GM04503 (cell line): ENCODE measurements around the gene AJAP1.
"Not testable (repeated sequence)": the region's sequence is repeated elsewhere in the genome, so short reads cannot be mapped to it uniquely, and the experiment has no call there.

Experiments
- DNase-seq: peaks from one replicate; pipeline ENCODE4 v3.0.0-alpha.2; 2012; ENCODE audit warnings: low read depth

The AJAP1 gene, protein sequence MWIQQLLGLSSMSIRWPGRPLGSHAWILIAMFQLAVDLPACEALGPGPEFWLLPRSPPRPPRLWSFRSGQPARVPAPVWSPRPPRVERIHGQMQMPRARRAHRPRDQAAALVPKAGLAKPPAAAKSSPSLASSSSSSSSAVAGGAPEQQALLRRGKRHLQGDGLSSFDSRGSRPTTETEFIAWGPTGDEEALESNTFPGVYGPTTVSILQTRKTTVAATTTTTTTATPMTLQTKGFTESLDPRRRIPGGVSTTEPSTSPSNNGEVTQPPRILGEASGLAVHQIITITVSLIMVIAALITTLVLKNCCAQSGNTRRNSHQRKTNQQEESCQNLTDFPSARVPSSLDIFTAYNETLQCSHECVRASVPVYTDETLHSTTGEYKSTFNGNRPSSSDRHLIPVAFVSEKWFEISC

DNA sequence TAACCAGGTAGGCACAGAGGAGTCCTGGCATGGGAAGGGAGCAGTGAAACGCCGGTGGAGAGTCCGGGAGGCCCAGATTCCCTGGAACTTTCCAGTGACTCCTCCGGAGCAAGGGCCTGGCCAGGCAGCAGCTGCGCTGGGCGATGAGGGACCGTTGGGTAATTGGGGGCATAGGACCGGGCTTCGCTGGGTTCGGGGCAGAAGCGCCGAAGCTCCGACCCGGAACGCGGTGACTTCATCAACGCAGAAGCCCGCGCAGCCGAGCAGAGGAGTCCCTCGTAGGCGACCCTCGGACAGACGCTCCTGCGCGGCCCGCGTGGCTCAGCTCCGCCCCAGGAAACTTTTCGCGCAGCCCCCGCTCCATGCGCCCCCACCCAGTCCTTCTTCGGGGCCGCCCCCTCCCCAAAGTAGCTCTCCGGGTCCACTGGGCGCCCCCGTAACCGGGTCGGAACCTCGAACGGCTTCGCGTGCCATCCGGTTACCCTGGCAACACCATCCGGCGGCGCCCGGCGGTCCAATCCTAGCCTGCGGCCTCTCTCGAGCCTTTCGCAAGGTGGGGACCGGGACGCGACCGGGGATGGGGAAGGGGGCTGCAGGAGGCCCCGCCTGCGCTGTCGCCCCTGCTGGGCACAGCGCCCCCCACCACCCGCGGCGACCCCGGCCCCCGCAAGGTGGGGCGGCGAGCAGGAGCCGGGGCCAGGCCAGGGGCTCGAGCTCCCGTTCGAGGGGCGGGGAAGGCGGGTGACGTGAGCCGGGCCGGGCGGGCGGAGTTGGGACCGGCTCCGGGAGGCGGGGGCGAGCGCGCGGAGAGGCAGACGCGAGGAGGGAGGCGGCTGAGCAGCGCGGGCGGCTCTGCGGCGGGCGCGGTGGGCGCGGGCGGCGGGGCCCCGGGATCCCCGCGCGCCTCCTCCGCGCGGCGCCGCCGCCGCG lies at the start of gene AJAP1:
Gene AJAP1 (plus strand): TSS at position 814 of the 930 bp plus-strand sequence. CDS start 817 bp downstream, outside the sequence.
- DNase-seq = no peak

GRCh38 chr1:4605158-4605557 lies 49.3 kb upstream of the AJAP1 start:
- DNase-seq = no peak

GRCh38 chr1:4611563-4612341 lies 42.7 kb upstream of the AJAP1 start:
- DNase-seq = no peak

GRCh38 chr1:4612991-4613390 lies 41.4 kb upstream of the AJAP1 start:
- no peak for DNase-seq

DNA sequence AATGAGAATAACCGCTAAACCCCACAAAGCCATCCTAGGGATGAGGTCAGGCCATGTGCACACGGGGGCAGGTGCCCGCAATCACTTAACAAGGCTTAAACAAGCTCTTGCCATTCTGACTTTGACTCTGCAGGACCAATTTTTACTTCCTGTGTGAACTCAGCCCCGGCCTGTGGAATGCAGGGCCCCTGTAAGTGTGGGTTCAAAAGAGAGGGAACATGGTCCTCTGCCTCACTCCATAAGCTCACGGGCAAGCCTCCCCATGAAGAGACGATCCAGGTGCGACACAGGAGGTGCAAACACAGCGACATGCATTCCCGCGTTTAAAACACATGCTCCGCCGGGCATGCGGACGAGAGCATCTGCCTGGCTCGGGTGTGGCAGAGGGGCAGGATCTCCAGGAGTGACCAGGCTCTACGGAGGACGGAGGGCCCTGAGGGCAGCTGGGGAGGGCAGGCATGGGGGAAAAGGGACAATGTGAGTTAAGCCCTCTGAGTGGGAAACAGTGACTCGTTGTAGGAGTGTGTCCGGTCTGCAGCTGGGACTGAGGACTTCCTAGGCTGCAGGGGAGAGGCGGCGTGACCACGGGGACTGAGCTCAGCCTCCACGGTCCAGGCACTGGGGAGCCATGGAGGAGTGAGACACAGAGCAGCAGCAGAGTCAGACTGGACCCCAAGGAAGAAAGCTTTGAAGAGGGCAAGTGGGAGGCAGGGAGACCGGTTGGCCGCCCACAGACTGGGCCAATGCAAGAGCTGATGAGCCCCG lies 40.6 kb upstream of the AJAP1 start:
- DNase-seq = no peak

DNA sequence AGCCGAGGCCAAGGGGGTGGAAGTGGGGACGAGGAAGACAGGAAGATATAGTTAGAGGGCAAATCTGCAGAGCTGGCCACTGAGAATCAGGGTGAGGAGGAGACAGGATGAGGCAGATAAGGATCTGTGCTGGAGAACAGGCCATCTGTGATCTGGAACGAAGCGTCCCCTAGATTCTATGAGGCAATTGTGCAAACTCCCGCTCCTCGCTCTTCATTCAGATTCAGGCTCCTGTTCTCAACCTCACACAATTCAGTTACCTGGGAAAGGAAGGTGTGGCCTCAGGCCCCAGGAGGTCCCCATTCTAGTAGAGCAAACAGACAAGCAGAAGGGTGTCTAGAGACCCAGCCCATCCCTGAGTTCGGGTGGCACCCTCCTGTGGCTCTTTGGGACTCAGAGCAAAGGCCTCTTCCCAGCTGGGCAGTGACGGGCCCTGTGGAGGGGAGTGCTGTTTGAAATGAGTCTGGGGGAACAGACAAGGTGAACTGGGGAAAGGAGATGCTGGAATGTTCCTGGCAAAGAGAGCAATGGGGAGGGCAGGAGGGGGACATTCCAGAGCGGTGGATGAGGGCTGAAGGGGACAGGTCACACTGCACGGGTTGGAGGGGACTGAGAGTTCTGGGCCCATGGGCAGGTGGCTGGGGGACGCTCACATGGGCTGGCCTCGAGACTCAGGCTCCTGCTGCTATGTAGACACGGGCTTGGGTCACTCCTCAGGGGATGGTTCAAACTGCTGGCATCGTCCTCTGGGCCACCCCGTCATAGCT lies 39.9 kb upstream of the AJAP1 start:
- no peak for DNase-seq

DNA sequence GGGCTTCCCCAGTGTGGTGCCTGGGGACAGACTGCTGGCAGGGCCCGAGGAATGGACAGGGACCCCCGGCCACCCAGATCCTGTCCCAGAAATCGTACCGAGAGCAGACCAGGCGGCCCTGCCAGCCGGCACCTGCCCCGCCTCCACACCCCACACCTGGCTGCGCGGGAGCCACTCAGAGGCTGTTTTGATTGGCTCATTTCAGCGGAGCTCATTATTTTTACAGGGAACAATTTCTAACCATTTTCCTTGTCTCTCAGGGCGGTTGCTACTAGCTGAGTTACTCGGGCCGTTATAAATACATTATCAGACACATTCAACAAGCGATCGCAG lies 39.3 kb upstream of the AJAP1 start:
- DNase-seq = no peak

DNA sequence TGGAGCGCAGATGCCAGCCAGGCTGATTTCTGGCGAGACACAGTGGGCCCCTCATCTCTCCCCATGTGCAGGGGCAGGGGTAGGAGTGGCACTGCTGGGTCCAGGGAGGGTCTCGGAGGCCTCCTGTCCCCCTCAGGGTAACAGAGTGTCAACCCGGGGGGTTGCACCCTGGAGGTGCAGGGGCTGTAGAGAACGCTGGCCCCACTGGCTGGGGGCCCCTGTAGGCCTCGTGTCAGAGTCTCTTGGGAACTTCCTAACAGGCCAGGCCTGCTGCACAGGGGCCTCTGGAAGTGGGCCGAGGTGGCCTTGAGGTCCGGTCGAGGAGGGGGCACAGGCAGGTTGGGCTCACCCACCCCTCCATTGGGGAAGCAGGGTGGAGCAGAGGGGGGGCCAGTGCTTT lies 38.9 kb upstream of the AJAP1 start:
- DNase-seq = no peak

- no peak for DNase-seq
Measured at GRCh38 chr1:4616831-4617465, 37.5 kb upstream of the AJAP1 start.

DNA sequence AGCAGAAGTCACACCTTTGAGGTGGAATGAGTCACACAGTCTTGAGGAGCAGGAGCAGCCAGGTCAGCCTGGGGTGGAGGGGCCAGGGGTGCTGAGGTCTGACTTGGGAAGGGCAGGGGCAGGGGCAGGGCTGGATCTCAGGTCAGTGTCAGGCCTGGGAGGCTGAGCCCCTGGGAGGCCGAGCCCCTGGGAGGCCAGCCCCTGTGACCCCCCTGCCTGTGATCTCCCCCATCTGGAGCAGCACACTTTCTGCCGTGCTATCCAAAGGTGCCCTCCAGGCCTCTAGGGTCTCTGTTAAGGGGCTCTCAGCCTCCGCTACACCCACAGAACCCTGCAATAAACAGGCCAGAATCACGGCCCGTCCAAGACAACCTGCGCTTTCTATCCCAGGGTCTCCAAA lies 36.9 kb upstream of the AJAP1 start:
- no peak for DNase-seq

DNA sequence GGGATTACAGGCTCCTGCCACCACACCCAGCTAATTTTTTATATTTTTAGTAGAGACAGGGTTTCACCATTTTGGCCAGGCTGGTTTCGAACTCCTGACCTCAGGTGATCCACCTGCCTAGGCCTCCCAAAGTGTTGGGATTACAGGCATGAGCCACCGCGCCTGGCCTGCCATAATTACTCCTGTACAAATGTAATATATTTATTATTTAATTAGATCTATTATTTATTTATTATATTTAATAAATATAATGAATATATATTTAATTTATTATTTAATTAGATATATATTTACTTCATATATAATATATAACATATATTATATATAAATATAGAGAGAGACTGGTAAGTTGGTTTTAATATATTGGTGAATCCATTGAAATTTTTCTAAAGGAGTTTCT lies 35.6 kb upstream of the AJAP1 start:
- DNase-seq = not testable (repeated sequence)

DNA sequence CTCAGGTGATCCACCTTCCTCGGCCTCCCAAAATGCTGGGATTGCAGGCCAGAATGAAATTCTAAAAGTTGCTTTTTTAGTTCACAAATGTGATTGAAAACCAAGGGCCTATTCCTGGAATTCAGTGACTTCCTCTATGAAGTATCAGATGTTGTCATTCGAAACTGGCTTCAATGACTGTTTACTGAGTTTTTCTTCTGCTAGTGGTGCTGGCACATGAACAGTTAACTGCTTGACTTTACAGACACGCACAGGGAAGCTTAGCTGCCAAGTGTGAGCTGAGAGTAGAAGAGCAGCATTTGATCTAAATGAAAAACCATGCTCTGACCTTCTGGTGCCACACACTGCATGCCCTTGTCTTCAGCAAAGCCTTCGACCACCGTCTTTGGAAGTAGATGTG lies 32.8 kb upstream of the AJAP1 start:
- no peak for DNase-seq

- DNase-seq = no peak
Measured at GRCh38 chr1:4622821-4623220, 31.6 kb upstream of the AJAP1 start.

DNA sequence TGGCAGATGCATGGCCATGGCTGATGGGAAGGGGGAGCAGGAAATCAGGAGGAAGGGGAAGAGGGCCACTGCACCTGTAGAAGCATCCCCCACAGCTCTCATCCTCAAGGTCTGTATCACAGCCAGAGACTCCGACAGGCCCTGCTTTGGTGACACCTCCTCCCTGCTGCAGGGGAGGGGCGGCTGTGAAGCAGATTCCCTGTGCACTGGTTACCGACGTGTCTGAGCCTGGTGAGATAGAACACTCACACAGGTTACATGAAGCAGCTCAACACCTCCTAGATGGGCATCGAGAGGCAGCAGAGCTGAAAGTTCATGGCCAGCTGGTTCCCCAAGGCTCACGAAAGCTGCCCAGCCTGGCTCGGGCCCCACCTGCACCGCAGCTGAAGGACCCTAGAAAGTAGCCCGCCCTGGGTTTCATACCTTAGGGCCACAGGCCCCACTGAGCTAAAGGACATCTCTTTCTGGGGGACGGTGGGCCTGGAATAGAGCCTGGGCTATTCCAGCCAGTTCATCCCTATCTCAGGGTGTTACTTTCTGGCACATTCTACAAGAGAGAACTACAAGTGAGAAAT lies 30.2 kb upstream of the AJAP1 start:
- no peak for DNase-seq

- DNase-seq = no peak
Measured at GRCh38 chr1:4624801-4625200, 29.6 kb upstream of the AJAP1 start.

DNA sequence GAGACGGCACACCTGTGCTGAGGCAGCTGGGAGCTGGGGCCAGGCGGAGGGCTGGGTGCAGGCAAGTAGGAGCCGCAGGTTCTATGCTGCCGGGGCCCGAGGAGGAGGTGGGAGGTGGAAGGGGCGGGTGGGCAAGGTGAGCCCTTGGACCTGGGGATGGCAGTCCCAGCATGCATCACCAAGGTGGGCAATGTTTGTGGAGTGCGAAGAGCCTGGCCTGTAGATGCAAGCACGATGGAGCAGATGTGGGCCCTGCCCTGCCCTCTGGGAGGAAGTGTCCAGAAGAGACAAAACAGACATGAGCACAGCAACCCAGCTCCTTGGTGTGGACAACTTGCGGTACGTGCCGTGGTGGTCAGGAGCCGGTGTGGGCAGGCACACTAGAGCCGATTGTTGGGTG lies 28.3 kb upstream of the AJAP1 start:
- DNase-seq = no peak

DNA sequence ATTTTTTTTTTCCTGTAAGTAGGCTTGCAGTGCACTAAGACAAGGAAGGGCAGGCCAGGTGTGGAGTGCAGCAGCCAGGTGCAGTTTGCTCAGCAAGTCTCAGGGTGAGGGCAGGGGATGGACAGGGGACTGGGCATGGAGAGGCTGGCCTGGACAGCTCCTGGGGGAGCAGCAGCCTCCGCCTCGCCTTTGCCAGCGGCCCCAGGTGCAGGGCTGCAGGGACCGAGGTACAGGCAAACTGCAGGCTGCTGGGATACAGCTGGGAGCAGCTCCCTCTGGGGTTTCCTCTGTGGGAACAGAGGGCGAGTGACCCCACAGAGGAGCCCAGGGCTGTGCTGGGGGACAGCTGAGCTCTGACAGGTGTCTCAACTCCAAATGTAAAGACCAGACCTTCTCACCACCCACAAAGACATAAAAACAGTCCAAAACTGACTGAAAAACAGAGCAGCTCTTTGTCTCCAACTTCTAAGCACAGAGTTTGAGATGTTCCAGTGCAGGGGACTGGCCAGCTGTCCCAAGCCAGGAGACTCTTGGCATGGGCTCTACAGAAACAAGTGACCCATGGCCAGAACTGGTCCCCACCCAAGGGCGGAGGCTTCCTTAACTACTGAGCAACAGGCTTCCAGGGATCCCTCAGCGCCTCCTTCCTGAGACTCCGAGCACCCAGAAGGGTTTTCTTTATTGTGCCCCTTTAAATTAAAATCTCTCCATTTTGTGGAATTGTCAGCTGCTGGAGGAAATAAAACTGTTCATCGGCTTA lies 27.7 kb upstream of the AJAP1 start:
- DNase-seq = no peak

DNA sequence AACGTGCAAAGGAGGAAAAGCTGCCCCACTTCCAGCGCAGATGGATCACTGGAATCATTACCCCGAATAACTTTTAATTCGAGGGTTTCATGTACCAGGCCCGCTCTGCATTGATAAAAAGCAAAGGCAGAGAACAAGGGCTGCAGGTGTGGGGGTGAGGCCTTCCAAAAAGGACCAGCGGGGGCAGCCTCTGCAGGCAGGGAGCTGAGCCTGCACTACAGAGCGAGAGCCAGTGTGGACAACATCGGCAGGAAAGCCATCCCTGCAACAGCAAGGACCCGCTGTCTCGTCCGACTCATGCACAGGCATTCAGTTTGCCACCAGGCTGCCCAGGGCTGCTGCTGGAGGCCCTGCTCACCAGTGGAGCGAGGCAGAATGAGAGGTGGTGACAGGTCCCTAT lies 27.1 kb upstream of the AJAP1 start:
- no peak for DNase-seq

- DNase-seq = no peak
Measured at GRCh38 chr1:4628992-4629391, 25.4 kb upstream of the AJAP1 start.
